GM12873 (cell line): ENCODE results near the gene THBS2.

Experiments
- TF ChIP-seq, protein P1 (sequence below): IDR thresholded peaks from 2 replicates; pipeline ENCODE4 v1.5.1; 2012; ENCODE audit warnings: low read depth, mild to moderate bottlenecking, moderate library complexity, low read length, control low read depth; ENCODE audit not compliant: insufficient read depth; ENCODE audit errors: missing control alignments

THBS2 gene

DNA sequence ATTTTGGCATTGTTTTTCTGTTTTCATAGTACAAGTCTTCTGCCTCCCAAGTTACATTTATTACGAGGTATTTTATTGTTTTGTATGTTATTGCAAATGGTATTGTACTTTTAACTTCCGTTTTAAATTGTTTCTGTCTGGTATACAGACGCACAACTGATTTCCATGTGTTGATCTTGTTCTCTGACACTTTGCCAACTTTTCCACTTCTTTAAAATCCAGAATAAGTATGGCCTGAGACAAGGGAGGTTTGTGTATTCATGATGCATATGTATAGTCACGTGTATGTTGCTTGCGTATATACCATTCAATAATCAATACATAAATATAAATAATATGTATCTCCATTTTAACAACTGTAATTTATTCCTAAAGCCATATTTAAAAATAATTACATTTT, 41.2 kb downstream of the THBS2 start:
- TF ChIP-seq, protein P1, sequence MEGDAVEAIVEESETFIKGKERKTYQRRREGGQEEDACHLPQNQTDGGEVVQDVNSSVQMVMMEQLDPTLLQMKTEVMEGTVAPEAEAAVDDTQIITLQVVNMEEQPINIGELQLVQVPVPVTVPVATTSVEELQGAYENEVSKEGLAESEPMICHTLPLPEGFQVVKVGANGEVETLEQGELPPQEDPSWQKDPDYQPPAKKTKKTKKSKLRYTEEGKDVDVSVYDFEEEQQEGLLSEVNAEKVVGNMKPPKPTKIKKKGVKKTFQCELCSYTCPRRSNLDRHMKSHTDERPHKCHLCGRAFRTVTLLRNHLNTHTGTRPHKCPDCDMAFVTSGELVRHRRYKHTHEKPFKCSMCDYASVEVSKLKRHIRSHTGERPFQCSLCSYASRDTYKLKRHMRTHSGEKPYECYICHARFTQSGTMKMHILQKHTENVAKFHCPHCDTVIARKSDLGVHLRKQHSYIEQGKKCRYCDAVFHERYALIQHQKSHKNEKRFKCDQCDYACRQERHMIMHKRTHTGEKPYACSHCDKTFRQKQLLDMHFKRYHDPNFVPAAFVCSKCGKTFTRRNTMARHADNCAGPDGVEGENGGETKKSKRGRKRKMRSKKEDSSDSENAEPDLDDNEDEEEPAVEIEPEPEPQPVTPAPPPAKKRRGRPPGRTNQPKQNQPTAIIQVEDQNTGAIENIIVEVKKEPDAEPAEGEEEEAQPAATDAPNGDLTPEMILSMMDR, result no peak

DNA sequence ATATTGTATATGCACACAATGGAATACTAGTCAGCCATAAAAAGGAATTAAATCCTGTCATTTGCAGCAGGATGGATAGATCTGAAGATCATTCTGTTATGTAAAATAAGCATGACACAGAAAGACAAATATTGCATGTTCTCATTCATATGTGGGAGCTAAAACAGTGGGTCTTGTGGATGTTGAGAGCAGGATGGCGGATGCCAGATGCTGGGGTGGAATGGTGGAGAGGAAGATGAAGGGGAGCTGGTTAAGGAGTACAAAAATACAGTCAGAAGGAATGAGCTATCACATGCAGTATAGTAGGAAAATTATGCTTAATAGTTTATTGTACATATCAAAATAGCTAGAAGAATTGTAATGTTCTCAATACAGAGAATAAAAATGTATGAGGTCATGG, 41.8 kb downstream of the THBS2 start:
- TF ChIP-seq, protein P1, result no peak

DNA sequence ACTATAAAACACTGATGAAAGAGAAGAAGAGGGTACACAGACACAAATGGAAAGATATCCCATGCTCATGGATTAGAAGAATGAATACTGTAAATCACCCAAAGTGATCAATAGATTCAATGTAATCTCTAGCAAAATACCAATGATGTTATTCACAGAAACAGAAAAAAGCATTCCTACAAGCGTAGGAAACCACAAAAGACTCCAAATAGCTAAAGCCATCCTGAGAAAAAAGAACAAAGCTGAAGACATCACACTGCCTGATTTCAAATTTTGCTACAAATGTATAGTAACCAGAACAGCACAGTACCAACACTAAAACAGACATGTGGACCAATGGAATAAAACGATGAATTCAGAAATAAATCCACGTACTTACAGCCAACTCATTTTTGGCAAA, 43.0 kb downstream of the THBS2 start:
- TF ChIP-seq, protein P1, result no peak

DNA sequence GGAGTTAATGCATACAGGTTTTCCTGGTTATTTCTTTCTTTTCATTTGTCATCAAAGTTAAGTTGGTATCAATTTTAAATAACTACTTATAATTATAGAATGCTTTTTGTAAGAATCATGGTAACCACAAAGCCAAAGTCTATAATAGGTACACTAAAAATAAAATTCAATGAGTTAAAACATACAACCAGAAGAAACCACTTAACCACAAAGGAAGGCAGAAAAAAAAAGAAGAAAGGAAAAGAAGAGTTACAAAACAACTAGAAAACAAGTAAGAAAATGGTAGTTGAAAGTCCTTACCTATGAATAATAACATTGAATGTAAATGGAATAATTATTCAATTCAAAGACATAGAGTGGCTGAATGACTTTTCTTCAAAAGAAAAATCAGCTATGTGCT, 45.6 kb downstream of the THBS2 start:
- TF ChIP-seq, protein P1, result no peak

DNA sequence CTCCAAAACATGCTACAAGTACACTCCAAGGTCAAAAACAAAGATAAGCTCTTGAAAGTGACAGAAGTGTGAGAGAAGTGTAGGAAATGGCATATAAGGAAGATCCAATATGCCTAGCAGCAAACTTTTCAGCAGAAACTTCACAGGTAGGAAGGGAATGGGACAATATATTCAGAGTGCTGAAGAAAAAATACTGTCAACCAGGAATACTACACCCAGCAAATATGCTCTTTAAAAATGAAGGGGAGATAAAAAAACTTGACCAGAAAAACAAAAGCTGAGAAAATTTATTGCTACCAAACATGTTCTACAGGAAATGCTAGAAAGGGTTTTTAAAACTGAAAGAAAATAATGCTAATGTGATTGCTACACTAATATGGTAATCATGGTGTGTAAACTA, 46.2 kb downstream of the THBS2 start:
- TF ChIP-seq, protein P1, result no peak

DNA sequence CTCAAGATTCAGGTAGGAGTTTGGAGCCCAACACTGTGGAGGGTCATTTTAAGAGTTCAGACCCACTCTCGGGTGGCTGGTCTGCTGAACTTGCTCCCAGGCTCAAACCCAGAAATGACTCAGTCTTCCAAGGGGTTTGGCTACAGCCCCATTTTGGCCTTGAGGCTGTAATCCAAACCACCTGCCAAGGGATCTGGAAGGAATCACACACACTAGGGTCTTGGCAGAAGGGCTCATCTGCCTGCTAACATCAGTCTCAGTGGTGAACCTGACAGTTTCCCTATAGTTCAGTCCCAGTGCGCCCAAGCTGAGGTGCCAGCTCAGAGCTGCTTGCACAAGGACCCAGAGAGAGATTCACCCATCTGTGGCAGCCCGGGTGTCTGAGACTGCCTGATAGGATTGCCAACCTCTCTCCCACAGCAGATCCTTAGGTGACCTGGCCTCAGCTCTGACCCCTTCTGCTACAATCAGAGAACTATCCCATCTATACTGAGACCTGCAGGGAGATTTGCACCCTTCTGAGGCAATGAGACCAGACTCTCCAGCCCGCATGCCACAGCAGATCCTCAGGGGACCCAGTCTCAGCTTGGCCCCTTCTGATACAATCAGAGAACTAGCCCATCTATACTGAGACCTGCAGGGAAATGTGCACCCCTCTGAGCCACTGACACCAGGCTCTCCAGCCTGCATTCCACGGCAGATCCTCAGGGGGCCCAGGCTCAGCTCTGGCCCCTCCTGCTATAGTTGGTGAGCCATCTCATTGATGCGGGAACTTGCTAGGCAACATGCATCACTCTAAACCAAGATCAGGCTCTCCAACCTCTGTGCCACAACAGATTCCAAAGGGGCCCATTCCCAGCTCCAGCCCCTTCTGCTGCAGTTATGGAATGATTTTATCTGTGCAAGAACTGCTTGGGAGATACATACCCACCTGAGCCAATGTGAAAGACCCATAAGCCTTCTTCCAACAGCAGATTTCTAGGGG, 48.2 kb downstream of the THBS2 start:
- TF ChIP-seq, protein P1, result no peak

DNA sequence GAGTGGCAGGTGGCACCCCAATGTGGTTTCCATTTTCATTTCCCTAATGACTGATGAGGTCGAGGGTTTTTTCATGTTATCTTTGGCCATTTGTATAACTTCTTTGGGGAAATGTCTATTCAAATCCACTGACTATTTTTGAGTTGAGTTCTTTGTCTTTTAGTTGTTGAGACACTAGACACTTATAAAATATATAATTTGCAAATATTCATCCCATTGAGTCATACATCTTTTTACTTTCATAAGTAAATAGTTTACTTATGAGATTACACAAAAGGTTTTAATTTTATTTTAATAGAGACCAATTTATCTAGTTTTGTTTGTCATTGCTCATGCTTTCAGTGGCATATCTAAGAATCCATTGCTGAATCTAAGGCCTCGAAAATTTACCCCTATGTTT, 49.5 kb downstream of the THBS2 start:
- TF ChIP-seq, protein P1, result no peak
